HepG2 (cell line): ENCODE measurements around the gene LRRC73. TPM values are rescaled to one million over a fixed set of nuclear protein-coding genes. Genes with fewer than 3 reads are reported as not detected.
A peak's percentile ranks its signal among the peaks of the same experiment; 100 is the strongest.

Experiments
- DPF2 ChIP-seq: sonication (generic); formaldehyde crosslinking; IDR thresholded peaks from 2 replicates; pipeline ENCODE4 v1.4.0; 2020; ENCODE audit warnings: mild to moderate bottlenecking, low read depth, missing genetic modification reagents, borderline replicate concordance
- IKZF4 ChIP-seq: sonication (generic); formaldehyde crosslinking; IDR thresholded peaks from 2 replicates; pipeline ENCODE4 v1.5.1; 2020; ENCODE audit warnings: borderline replicate concordance, mild to moderate bottlenecking, low read depth, missing genetic modification reagents; ENCODE audit errors: not compliant biosample characterization
- ISL2 ChIP-seq: sonication (generic); formaldehyde crosslinking; IDR thresholded peaks from 2 replicates; pipeline ENCODE4 v1.5.0; 2020; ENCODE audit warnings: missing genetic modification reagents
- JUND ChIP-seq: sonication (generic); formaldehyde crosslinking; IDR thresholded peaks from 2 replicates; pipeline ENCODE4 v1.8.0; 2022; ENCODE audit warnings: mild to moderate bottlenecking, missing genetic modification reagents
- KAT7 ChIP-seq: IDR thresholded peaks from 2 replicates; pipeline ENCODE4 v1.6.1; 2018; ENCODE audit warnings: borderline replicate concordance, missing compliant biosample characterization
- MXI1 ChIP-seq: IDR thresholded peaks from 3 replicates; pipeline ENCODE4 v1.6.1; 2012; ENCODE audit warnings: low read depth, low read length, inconsistent platforms, borderline replicate concordance
- NR2F6 ChIP-seq, 2 experiments: IDR thresholded peaks; 2 replicates each; pipeline ENCODE4 v1.6.1; 2016; ENCODE audit warnings: antibody characterized with exemption in 1 of 2, mild to moderate bottlenecking in 1 of 2
- ONECUT2 ChIP-seq: sonication (generic); formaldehyde crosslinking; IDR thresholded peaks from 2 replicates; pipeline ENCODE4 v1.4.0; 2020; ENCODE audit warnings: missing genetic modification reagents
- PAF1 ChIP-seq: IDR thresholded peaks from 2 replicates; pipeline ENCODE4 v1.6.1; 2016; ENCODE audit warnings: missing genetic modification reagents, missing compliant biosample characterization
- POGZ ChIP-seq: sonication (generic); formaldehyde crosslinking; IDR thresholded peaks from 2 replicates; pipeline ENCODE4 v1.4.0; 2020; ENCODE audit warnings: mild to moderate bottlenecking, missing genetic modification reagents
- SAP130 ChIP-seq: IDR thresholded peaks from 2 replicates; pipeline ENCODE4 v1.6.1; 2016; ENCODE audit warnings: low read depth
- SOX6 ChIP-seq, 2 experiments: fragments of 450-650 bp in 1 of 2; sonication (generic) in 1 of 2; formaldehyde crosslinking in 1 of 2; IDR thresholded peaks; 2 replicates each; pipeline versions ENCODE4 v1.4.0 to v1.6.1; 2017 to 2020; ENCODE audit warnings: antibody characterized with exemption in 1 of 2, mild to moderate bottlenecking in 1 of 2, missing genetic modification reagents in 1 of 2
- TOE1 ChIP-seq: sonication (generic); formaldehyde crosslinking; IDR thresholded peaks from 2 replicates; pipeline ENCODE4 v1.4.0; 2020; ENCODE audit warnings: mild to moderate bottlenecking, missing genetic modification reagents
- ZFP41 ChIP-seq: sonication (generic); formaldehyde crosslinking; IDR thresholded peaks from 2 replicates; pipeline ENCODE4 v1.4.0; 2020; ENCODE audit warnings: mild to moderate bottlenecking, missing genetic modification reagents, borderline replicate concordance
- ZNF10 ChIP-seq: sonication (generic); formaldehyde crosslinking; IDR thresholded peaks from 2 replicates; pipeline ENCODE4 v1.4.0; 2020; ENCODE audit warnings: mild to moderate bottlenecking, low read depth, missing genetic modification reagents, borderline replicate concordance
- ZNF878 ChIP-seq: sonication (generic); formaldehyde crosslinking; IDR thresholded peaks from 2 replicates; pipeline ENCODE4 v1.8.1; 2023; ENCODE audit warnings: mild to moderate bottlenecking, missing genetic modification reagents, moderate library complexity
- ZSCAN22 ChIP-seq: sonication (generic); formaldehyde crosslinking; IDR thresholded peaks from 2 replicates; pipeline ENCODE4 v1.4.0; 2020; ENCODE audit warnings: mild to moderate bottlenecking, missing genetic modification reagents
- ZSCAN31 ChIP-seq: sonication (generic); formaldehyde crosslinking; IDR thresholded peaks from 2 replicates; pipeline ENCODE4 v1.5.0; 2020; ENCODE audit warnings: low read depth, mild to moderate bottlenecking, missing genetic modification reagents
- polyA plus RNA-seq, 8 experiments: library from polyadenylated mRNA; depleted of rRNA in 3 of 8; stranded (reverse) in 7 of 8; unstranded in 1 of 8; fragments of >200 nt; fragmentation: Illumina TruSeq in 4 of 8; extraction: Trizol in 4 of 8; gene quantifications; 2 replicates each; pipeline versions ENCODE4 v1.2.1 to v1.2.3, GENCODE V29; 2011 to 2016; ENCODE audit warnings: low read depth in 4 of 8, missing spikeins in 1 of 8, mixed read lengths in 1 of 8; ENCODE audit not compliant: insufficient read depth in 1 of 8
- total RNA-seq, 5 experiments: library from RNA; depleted of rRNA; stranded (reverse); fragments of >200 nt; fragmentation: Illumina TruSeq; extraction: Trizol; gene quantifications; 2 replicates each; pipeline ENCODE4 v1.2.3, GENCODE V29; 2016; ENCODE audit warnings: low read depth in 1 of 5
- TF ChIP-seq, protein P1 (sequence below): sonication (generic); formaldehyde crosslinking; IDR thresholded peaks from 2 replicates; pipeline ENCODE4 v1.5.0; 2020; ENCODE audit warnings: mild to moderate bottlenecking, missing genetic modification reagents, moderate library complexity
- TF ChIP-seq, protein P2 (sequence below): sonication (generic); formaldehyde crosslinking; IDR thresholded peaks from 2 replicates; pipeline ENCODE4 v1.9.0; 2021; ENCODE audit warnings: mild to moderate bottlenecking, missing genetic modification reagents

LRRC73 gene
- total and polyA plus RNA-seq, 2 of the 13 experiments (the other 11 are each of a cell fraction or from before 2014, with no cell fraction given), result 0.11 to 0.12 TPM

DNA sequence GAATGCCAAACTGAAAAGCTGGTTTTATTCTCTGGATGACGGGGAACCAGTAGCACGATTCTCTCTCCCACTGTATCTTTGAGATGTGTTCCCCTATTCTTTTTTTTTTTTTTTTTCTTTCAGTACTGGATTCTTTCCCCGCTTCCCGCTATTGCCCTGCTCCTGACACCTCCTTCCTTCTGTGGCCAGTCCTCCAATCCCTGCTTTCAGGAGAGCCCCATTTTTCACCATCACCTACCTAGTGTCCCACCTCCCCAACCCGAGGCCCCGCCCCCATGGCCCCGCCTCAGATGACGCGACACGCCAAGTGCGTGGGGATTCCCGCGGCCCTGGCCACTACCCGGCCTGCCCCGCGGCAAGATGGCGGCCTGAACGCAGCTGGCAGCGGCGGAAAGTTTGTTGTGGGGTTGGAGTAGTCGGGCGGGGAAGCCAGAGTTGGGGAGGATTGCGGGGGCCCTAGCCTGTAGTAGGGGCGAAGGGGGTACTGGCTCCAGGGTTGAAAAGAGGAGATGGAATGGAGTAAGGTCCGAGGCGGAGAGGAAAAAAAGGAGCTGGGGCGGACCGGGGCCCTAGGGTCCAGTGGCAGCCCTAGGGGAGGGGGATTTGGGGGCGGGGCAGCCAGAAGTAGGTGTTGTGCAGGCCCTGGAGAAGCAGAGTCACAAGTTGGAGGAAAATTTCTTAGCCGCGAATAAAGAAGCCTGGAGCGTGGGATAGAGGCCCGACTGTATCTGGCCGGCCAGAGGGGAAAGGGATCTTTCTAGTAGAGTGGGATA is 32.7 kb downstream of the LRRC73 start, which contains the start of gene TJAP1 (continued):
- TF ChIP-seq KAT7 (CRISPR knock-in tag) (peak; percentile 88; the same call in 1 of the 2 replicates), JUND (CRISPR knock-in tag) (peak; percentile 68; the same call in 1 of the 2 replicates), NR2F6 (IDR thresholded peaks at IDR 0.05) (no peak), NR2F6 (CRISPR knock-in tag; IDR thresholded peaks at IDR 0.05) (0 out of 2 replicates have a peak, but pooled peaks have one; percentile 10), PAF1 (CRISPR knock-in tag) (no peak), ISL2 (CRISPR knock-in tag) (no peak; the same call in none of the 2 replicates), POGZ (CRISPR knock-in tag) (peak; percentile 78), MXI1 (peak; percentile 70; the same call in 1 of the 3 replicates), ZNF878 (CRISPR knock-in tag) (peak; percentile 50; the same call in 1 of the 2 replicates), ONECUT2 (no peak), IKZF4 (CRISPR knock-in tag) (no peak), ZFP41 (CRISPR knock-in tag) (no peak), DPF2 (CRISPR knock-in tag) (0 out of 2 replicates have a peak, but pooled peaks have one; percentile 20), ZNF10 (CRISPR knock-in tag) (no peak), SOX6 (IDR thresholded peaks at IDR 0.05) (no peak), SOX6 (CRISPR knock-in tag; IDR thresholded peaks at IDR 0.05) (peak; percentile 35; the same call in 1 of the 2 replicates), ZSCAN22 (CRISPR knock-in tag) (peak; percentile 28; the same call in 1 of the 2 replicates), TOE1 (CRISPR knock-in tag) (no peak), ZSCAN31 (CRISPR knock-in tag) (no peak), SAP130 (peak; percentile 92)
- TF ChIP-seq, protein P1, sequence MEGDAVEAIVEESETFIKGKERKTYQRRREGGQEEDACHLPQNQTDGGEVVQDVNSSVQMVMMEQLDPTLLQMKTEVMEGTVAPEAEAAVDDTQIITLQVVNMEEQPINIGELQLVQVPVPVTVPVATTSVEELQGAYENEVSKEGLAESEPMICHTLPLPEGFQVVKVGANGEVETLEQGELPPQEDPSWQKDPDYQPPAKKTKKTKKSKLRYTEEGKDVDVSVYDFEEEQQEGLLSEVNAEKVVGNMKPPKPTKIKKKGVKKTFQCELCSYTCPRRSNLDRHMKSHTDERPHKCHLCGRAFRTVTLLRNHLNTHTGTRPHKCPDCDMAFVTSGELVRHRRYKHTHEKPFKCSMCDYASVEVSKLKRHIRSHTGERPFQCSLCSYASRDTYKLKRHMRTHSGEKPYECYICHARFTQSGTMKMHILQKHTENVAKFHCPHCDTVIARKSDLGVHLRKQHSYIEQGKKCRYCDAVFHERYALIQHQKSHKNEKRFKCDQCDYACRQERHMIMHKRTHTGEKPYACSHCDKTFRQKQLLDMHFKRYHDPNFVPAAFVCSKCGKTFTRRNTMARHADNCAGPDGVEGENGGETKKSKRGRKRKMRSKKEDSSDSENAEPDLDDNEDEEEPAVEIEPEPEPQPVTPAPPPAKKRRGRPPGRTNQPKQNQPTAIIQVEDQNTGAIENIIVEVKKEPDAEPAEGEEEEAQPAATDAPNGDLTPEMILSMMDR (CRISPR knock-in tag), result 0 out of 2 replicates have a peak, but pooled peaks have one; percentile 21
- TF ChIP-seq, protein P2, sequence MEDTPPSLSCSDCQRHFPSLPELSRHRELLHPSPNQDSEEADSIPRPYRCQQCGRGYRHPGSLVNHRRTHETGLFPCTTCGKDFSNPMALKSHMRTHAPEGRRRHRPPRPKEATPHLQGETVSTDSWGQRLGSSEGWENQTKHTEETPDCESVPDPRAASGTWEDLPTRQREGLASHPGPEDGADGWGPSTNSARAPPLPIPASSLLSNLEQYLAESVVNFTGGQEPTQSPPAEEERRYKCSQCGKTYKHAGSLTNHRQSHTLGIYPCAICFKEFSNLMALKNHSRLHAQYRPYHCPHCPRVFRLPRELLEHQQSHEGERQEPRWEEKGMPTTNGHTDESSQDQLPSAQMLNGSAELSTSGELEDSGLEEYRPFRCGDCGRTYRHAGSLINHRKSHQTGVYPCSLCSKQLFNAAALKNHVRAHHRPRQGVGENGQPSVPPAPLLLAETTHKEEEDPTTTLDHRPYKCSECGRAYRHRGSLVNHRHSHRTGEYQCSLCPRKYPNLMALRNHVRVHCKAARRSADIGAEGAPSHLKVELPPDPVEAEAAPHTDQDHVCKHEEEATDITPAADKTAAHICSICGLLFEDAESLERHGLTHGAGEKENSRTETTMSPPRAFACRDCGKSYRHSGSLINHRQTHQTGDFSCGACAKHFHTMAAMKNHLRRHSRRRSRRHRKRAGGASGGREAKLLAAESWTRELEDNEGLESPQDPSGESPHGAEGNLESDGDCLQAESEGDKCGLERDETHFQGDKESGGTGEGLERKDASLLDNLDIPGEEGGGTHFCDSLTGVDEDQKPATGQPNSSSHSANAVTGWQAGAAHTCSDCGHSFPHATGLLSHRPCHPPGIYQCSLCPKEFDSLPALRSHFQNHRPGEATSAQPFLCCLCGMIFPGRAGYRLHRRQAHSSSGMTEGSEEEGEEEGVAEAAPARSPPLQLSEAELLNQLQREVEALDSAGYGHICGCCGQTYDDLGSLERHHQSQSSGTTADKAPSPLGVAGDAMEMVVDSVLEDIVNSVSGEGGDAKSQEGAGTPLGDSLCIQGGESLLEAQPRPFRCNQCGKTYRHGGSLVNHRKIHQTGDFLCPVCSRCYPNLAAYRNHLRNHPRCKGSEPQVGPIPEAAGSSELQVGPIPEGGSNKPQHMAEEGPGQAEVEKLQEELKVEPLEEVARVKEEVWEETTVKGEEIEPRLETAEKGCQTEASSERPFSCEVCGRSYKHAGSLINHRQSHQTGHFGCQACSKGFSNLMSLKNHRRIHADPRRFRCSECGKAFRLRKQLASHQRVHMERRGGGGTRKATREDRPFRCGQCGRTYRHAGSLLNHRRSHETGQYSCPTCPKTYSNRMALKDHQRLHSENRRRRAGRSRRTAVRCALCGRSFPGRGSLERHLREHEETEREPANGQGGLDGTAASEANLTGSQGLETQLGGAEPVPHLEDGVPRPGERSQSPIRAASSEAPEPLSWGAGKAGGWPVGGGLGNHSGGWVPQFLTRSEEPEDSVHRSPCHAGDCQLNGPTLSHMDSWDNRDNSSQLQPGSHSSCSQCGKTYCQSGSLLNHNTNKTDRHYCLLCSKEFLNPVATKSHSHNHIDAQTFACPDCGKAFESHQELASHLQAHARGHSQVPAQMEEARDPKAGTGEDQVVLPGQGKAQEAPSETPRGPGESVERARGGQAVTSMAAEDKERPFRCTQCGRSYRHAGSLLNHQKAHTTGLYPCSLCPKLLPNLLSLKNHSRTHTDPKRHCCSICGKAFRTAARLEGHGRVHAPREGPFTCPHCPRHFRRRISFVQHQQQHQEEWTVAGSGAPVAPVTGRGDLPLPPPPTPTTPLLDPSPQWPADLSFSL (CRISPR knock-in tag), result no peak
